KOPT-K1 (cell line): ENCODE results near the gene REPIN1.

Experiments used
- H3K27ac ChIP-seq: fragments of 200-600 bp; sonication (generic); 2 replicates; pipeline ENCODE4 v1.5.1; 2016; ENCODE audit warnings: antibody characterized with exemption, mild to moderate bottlenecking, low read depth, low read length; ENCODE audit not compliant: poor library complexity, severe bottlenecking
- H3K36me3 ChIP-seq: fragments of 200-600 bp; sonication (generic); 2 replicates; pipeline ENCODE4 v1.5.1; 2017; ENCODE audit warnings: antibody characterized with exemption, mild to moderate bottlenecking, low read length, moderate library complexity; ENCODE audit not compliant: insufficient read depth
- H3K9me3 ChIP-seq: fragments of 200-600 bp; sonication (generic); 2 replicates; pipeline ENCODE4 v1.5.1; 2017; ENCODE audit warnings: antibody characterized with exemption, low read length, mild to moderate bottlenecking; ENCODE audit not compliant: insufficient read depth, poor library complexity, severe bottlenecking

REPIN1 gene

DNA sequence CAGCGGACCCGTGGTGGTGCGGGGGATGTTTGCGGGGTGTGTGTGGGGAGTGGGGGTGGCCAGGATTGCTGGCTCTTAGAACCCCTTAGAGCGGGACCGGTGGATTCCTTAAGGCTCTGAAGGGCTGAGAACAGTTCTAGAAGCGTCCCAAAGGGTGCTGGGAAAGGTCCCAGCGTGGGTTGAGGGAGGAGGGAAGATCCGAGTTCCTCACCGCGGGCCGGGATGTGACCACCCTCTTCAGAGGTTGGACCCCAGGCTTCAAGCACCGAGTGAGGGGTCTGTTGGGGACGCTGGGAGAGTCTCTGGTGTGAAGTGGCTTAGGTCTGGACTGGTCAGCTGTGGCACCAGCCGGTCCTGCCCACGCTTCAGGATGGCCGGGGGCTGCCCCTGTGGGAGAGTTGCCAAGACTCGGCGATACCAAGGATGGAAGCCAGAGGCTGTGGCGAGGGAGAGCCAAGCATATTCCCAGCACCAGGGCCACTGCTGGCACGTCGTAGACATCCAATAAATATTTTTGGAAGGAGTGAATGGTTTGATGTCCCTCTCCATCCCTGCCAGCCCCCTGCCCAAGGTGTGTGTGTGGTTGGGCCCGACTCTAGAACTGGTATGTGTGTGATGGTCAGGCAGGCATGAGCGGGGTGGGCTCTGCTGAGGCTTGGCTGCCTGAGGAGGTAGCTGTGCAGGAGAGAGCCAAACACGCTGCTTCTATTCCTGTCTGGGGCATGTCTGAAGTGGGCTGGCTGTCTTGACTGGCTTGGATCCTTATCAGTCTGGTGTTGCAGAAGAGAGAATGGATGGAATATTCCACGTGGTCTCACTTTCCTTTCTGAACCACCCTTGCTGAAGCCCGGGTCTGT is 29.7 kb downstream of the REPIN1 start:
- Histone ChIP-seq H3K27ac (no peak overlapping the region), H3K36me3 (peaks cover 39% of the 10 kb centered on the region; the same call in 1 of the 2 replicates), H3K9me3 (no peaks in the 10 kb centered on the region)

GRCh38 chr7:150398965-150399320 is 30.3 kb downstream of the REPIN1 start:
- Histone ChIP-seq H3K36me3 (peaks cover 39% of the 10 kb centered on the region; the same call in 1 of the 2 replicates), H3K27ac (no peak overlapping the region), H3K9me3 (no peaks in the 10 kb centered on the region)

DNA sequence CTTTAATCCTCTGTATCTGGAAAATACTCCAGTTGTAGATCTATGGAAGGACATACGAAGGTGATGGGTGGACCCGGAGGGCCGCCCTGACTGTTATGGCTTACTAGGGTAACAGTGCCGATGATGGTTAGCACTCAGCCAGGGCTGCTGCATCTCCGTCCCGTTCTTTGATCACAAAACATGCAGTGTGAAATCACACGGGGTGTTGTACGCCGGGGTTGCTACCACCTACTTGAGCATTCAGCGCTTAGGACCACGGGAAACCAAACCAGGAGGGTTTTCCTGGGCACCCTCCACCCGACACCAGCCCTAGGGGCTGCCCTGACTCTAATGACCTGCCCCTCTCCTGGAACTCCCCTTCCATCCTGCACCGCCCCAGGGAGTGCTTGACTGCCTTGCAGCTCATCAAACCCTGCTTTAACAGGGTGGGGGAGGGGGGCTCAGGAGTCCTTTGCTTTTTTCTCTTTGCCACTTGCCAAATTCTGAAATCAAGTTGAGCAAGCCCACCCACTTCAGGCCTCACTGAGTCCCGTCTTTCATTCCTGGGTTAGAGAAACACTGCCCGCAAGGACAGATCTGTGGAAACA is 30.9 kb downstream of the REPIN1 start:
- Histone ChIP-seq H3K27ac (no peak overlapping the region), H3K36me3 (peaks cover 39% of the 10 kb centered on the region; the same call in 1 of the 2 replicates), H3K9me3 (no peaks in the 10 kb centered on the region)

DNA sequence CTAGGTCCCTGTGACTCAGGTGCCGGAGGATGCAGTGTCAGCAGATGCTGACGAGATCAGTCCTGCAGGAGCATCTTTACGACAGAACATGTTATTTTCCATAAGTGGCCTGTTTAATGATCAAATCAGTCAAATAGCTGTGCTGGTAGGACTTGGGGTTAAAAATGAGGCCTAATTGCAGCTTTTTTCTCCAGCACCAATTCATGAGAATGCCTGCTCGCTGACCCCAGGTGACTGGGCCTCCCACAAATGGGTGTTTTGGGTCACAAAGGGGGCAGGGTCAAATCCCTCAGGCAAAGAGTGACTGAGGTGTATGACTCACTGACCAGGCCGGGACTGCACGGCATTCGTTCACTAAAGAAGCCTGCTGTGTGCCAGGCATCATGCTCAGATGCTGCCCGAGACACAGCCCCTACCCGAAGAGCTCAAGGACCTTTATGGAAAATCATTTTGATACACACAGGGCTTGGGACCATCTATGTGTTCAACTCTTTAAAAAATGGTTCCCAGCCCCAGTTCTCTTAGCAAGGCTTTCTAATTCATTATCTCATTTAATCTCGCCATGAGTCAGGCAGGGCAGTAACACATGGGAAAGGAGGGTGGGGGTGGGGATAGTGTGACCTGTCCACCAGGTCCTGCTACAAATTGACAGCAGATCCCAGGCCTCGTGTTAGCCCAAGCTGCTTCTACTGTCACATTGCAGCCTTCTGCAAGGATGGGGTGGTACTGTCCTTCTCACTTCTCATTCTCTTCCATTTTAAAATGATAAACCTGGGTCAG is 31.6 kb downstream of the REPIN1 start:
- Histone ChIP-seq H3K27ac (no peak overlapping the region), H3K36me3 (peaks cover 39% of the 10 kb centered on the region; the same call in 1 of the 2 replicates), H3K9me3 (no peaks in the 10 kb centered on the region)

- Histone ChIP-seq H3K9me3 (no peaks in the 10 kb centered on the region), H3K27ac (no peak overlapping the region), H3K36me3 (peaks cover 36% of the 10 kb centered on the region; the same call in 1 of the 2 replicates)
Observed at GRCh38 chr7:150400788-150401423, 32.3 kb downstream of the REPIN1 start.

GRCh38 chr7:150401424-150401790 is 32.8 kb downstream of the REPIN1 start:
- H3K9me3 ChIP-seq, result no peaks in the 10 kb centered on the region
- no peak overlapping the region for H3K27ac ChIP-seq
- peaks cover 31% of the 10 kb centered on the region; the same call in 1 of the 2 replicates for H3K36me3 ChIP-seq

- no peaks in the 10 kb centered on the region for H3K9me3 ChIP-seq
- H3K36me3 ChIP-seq, result peaks cover 27% of the 10 kb centered on the region; the same call in 1 of the 2 replicates
- no peak overlapping the region for H3K27ac ChIP-seq
Observed at GRCh38 chr7:150401861-150402631, 33.4 kb downstream of the REPIN1 start.

- peaks cover 21% of the 10 kb centered on the region; the same call in 1 of the 2 replicates for H3K36me3 ChIP-seq
- H3K27ac ChIP-seq, result peak overlapping the region; percentile 95
Observed at GRCh38 chr7:150402671-150403321, 34.2 kb downstream of the REPIN1 start.

GRCh38 chr7:150403376-150404171 is 35.0 kb downstream of the REPIN1 start:
- H3K9me3 ChIP-seq, result no peaks in the 10 kb centered on the region
- H3K36me3 ChIP-seq, result peaks cover 20% of the 10 kb centered on the region
- peak overlapping the region; percentile 95 for H3K27ac ChIP-seq

More at GRCh38 chr7:150402671-150403321, 34.2 kb downstream of the REPIN1 start:
- no peaks in the 10 kb centered on the region for H3K9me3 ChIP-seq

DNA sequence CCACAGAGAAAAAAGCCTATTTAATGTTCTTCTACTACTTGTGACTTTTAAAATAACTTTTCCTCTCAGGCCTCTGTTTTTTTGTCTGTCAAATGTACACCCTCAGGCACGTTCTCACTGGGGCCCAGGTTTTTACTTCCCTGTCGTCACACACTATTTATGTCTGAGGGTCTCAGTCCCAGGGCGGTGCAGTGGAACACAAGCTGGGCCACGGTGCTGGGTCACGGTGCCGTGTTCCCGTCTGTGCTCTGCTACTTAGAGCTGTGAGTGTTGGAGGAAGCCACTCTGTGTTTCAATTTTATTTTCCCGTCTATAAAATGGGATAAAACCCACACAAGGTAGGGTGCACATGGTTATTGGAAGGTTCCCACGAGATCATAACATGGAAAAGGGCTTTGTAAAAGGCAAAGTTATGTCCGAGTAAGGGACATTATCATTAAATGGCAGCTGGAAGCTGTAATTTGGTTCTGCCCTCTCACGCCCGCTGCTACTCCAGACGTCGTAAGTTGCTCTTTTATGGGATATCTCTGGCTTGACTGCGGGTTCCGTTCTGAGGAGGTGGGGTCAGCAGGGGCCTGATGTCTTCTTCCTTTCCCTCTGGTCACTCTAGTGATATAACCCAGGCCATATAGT is 35.7 kb downstream of the REPIN1 start:
- Histone ChIP-seq H3K36me3 (peaks cover 20% of the 10 kb centered on the region), H3K27ac (peak overlapping the region; percentile 95), H3K9me3 (no peaks in the 10 kb centered on the region)

GRCh38 chr7:150404805-150405583 is 36.4 kb downstream of the REPIN1 start:
- Histone ChIP-seq H3K36me3 (peaks cover 21% of the 10 kb centered on the region), H3K27ac (peak overlapping the region; percentile 95), H3K9me3 (no peaks in the 10 kb centered on the region)

GRCh38 chr7:150405584-150406311 is 37.1 kb downstream of the REPIN1 start:
- H3K9me3 ChIP-seq, result no peaks in the 10 kb centered on the region
- H3K27ac ChIP-seq, result peak overlapping the region; percentile 95
- H3K36me3 ChIP-seq, result peaks cover 28% of the 10 kb centered on the region
